IMR-90 (cell line): ENCODE results near the gene KCP.

Experiments used
- CEBPB ChIP-seq: IDR thresholded peaks from 2 replicates; pipeline ENCODE4 v1.6.1; 2012; ENCODE audit warnings: low read depth, low read length, improper control_type of control experiment
- CHD1 ChIP-seq: IDR thresholded peaks from 2 replicates; pipeline ENCODE4 v1.6.1; 2012; ENCODE audit warnings: low read depth, low read length, improper control_type of control experiment
- CTCF ChIP-seq: conservative IDR thresholded peaks from 2 replicates; pipeline ENCODE4 v1.5.1; 2012; ENCODE audit warnings: mild to moderate bottlenecking, low read depth, low read length, improper control_type of control experiment
- ELK1 ChIP-seq: fragments of 150-350 bp; IDR thresholded peaks from 2 replicates; pipeline ENCODE4 v1.6.1; 2016; ENCODE audit warnings: low read depth, mild to moderate bottlenecking, low read length, moderate library complexity, borderline replicate concordance
- POLR2A ChIP-seq: IDR thresholded peaks from 2 replicates; pipeline ENCODE4 v1.6.1; 2012; ENCODE audit warnings: mild to moderate bottlenecking, low read depth, low read length
- RAD21 ChIP-seq: IDR thresholded peaks from 2 replicates; pipeline ENCODE4 v1.6.1; 2012; ENCODE audit warnings: low read length, improper control_type of control experiment
- RCOR1 ChIP-seq: IDR thresholded peaks from 2 replicates; pipeline ENCODE4 v1.6.1; 2012; ENCODE audit warnings: mild to moderate bottlenecking, low read length, improper control_type of control experiment; ENCODE audit not compliant: insufficient replicate concordance
- USF2 ChIP-seq: fragments of 150-350 bp; IDR thresholded peaks from 2 replicates; pipeline ENCODE4 v1.6.1; 2017; ENCODE audit warnings: mild to moderate bottlenecking, antibody characterized with exemption, low read length, low read depth

GRCh38 chr7:128914566-128915151, 4.2 kb upstream of the KCP start:
- TF ChIP-seq ELK1 (no peak), CEBPB (no peak), CHD1 (no peak), CTCF (no peak), POLR2A (no peak), RCOR1 (no peak), RAD21 (no peak), USF2 (no peak)
